Dermis blood vessel endothelial cell (primary cell): ENCODE measurements around the gene THADA. TPM values are rescaled to one million over a fixed set of nuclear protein-coding genes. Genes with fewer than 3 reads are reported as not detected.

Experiments
- DNase-seq: peaks from one replicate; pipeline ENCODE4 v3.0.0; 2010
- total RNA-seq: library from RNA; depleted of rRNA; stranded (reverse); fragments of >200 nt; gene quantifications from 2 replicates; pipeline ENCODE4 v1.2.3, GENCODE V29; 2014

Gene THADA
- total RNA-seq, 1 donor from 2014 or later, result 26.9 TPM

DNA sequence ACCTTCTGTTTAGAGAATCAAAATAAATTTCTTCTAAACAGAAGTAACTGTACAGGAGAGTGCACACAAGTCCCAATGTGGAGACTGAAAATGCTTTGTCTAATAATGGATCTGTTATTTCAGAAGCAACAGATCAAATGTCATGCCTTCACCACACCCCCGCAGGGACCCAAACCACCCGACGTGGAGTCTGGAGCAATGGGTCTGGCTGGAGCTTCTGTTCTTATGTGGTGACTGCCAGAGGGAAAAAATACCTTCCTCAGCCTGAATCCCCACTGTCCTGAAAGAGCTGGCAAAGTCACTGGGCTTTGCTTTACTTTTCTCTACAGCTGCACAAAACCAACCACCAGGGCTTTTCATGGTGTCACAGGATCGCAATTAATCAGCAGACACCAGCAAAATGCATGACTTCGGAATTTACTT is 250.4 kb downstream of the THADA start:
- DNase-seq, result no peak

DNA sequence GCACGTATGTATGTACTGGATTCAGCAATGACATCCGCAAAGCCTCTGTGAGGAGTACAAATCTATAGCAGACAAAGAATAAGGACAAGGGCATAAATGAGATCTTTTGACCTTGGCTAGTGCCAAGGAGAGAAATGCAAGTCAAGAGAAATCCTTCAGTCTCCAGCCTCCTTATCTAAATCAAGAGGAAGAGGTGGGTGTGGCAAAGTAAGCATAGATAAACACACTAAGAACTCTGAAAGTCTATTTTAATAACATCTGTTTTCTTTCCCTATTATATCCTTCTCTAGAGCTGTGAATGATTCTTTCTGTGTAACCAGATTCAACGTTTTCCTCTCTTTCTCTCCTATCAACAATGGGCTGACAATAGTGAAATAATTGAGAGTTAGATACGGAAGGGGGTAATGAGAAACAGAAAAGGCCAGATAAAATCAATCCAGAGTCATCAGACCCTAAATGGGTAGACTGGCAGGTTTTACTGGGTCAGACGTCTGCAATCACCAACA is 250.9 kb downstream of the THADA start:
- DNase-seq, result no peak

DNA sequence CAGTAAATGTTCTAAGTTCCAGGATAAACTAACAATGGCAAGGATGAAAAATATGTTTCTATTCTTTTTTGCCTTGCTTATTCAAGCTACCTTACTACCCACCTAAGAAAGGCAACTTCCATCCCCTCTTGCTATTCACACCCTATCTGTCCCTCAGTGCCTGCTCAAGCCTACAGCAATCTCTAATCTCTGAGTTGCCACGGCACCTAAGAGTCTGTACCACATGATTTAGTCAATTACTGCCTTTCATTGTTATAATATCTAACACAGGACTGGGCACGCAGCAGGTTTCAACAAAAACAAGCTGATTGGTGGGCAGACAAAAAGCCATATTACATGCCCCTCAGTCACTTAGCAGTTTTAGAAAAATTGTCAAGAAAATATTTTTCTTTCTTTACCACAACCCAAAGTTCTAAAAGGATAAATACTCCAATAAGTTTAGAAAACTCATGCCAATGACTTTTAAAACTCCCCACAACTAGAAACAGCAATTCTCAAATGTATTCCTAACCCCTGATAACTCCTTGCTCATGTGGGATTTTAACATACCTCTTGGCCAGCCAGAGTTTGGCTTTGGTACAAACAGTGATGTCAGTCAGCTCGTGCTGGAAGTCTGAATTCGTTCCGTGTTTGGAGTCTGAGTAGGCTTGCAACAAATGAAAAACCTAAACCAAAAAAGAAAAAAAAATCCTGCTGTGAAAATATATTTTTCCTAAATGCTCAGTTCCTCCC is 252.1 kb downstream of the THADA start:
- DNase-seq, result peak; percentile 56

DNA sequence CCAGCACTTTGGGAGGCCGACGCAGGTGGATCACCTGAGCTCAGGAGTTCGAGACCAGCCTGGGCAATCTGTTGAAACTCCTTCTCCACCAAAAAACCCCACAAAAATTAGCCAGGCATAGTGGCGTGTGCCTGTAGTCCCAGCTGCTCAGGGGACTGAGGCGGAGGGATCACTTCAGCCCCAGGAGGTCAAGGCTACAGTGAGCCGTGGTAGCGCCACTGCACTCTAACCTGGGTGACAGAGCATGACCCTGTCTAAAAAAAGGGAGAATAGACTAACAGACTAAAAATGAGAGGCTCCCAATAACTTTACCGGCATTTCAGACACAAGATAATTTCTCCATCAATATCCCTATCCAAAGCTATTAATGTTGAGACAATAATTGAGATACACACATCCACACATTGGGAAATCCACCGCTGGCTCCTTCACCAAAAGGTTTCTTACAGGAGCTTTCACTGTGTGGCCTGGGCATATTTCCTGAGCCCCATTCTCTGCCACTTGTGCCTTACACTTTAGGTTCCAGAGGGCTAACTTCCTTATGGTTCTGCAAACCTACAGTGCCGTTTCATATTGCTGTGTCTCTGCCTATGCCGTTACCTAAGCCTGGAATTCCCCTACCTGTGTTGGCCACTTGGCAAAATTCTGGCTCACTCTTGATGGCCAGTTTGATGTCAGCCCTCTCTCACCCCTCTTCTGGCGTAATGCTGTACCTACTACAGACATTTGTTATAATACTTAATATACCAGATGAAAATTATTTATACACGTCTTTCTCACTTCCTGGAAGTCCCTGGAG is 253.7 kb downstream of the THADA start:
- DNase-seq, result no peak

DNA sequence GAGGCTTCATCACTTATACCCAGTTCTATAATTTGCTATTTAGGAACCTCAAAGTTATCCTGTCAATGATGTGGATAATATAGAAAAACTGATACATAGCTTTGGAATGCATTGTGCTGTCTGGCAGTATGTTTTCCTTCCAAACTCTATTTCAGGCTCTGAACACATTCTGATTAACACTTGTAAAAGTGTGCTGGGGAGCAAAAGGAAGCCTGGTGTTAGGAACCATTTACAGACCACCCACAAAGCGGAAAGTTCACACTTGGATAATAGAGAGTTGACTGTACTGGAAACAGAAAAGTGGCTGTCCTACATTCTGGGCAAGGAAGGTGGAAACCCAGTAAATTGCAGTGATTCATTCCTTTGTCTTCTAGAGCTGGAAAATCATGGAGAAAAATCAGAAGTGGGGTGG is 254.9 kb downstream of the THADA start:
- DNase-seq, result peak; percentile 93

DNA sequence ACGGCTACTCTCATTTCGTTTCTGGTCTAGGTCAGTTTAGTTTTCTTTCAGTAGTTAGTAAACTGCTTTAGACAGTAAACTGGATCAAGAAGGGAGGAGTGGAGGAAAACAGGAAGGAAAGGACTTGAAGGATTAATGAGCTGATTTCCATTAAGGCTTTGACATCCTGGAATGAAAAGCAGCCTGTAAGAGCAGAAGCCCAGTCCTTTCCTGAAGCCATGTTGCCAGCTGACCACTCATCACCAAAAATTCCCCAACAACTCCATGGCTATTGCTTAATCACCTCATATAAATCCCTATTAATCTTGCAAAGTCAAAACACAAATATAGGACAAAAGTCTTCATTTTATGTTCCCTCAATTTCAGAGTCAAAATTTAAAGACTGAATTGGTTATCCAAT is 255.8 kb downstream of the THADA start:
- DNase-seq, result peak; percentile 52

DNA sequence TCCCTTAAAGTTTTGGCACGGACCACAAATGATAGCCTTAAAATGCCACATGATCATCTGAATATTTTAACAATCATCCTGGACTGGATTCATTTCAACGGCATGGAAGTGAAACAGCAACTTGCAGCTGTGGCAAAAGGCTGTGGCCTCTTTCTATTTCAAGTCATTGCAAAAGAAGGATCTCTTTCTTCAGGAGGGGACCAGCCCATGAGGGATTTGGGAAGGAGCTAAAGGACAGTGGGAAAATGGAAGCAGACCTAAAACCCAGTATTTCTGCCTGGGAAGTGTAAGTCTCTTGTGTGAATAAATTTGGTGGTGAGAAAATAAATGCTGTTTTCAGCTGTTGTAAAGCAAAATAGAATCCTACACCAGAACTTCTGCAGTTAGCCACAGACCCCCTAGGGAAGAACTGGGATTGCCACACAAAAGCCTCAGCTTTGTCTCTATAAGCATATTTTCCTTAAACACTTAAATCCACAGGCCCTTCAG is 262.1 kb downstream of the THADA start:
- peak; percentile 38 for DNase-seq

DNA sequence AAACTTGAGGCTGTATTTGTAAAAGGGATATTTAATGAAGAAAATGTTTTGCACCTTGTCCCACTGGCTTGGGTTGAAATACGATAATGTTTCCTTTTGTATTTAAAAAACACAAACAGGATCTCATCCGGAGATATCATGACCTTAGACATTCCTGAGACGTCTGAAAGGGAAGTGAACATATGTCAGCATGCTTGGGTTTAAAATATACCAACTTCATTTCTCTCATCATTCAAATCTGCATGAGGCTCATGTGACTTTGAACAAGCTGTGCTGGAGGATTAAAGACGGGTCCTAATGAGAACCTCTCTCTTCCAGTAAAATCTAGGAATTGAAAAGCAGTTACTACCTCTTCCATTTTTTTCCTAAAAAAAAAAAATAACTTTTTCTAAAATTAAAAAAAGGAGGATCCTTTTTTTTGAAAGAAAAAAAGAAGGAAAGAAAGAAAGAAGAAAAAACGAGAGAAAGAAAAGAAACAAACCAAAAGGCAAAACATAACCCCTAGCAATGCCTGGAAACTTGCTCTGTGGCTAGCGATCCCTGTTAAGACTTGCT is 262.7 kb downstream of the THADA start:
- DNase-seq, result peak; percentile 66

DNA sequence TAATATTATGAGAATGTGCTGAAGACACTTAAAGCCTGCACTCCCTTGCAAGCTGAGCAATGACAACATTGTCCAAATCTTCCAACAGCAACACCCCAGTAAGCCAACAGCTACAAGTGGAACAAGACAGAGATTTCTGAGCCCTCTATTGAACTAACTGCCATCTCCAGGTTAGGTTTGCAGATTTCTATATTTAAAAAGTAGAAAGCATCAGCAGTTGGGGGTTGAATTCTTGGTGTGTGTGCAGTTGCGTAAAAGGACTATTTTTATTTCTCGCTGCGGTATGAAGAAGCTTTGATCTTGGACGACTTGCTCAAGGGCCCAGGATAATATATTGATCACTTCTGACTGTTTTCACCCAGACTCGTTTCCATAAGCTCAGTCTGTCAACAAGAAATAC is 263.2 kb downstream of the THADA start:
- no peak for DNase-seq

DNA sequence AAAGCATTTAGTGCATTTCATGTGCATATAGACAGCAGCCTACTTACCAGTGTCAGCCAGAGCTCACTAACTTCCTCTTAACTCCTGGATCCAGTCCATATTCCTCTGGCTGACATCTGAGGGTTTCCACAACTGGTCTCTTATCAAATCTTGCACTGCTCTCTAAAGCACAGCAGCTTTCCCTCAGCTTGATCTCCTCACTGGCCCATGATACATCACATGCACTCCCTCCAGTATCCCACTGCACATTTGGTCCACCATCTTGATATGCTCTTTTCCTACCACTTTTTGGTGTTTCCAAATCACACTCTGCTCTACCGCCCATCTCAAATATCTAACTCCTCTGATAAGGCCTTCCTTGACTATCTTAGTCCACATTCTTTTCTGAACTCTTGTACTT is 264.4 kb downstream of the THADA start:
- DNase-seq, result peak; percentile 61

DNA sequence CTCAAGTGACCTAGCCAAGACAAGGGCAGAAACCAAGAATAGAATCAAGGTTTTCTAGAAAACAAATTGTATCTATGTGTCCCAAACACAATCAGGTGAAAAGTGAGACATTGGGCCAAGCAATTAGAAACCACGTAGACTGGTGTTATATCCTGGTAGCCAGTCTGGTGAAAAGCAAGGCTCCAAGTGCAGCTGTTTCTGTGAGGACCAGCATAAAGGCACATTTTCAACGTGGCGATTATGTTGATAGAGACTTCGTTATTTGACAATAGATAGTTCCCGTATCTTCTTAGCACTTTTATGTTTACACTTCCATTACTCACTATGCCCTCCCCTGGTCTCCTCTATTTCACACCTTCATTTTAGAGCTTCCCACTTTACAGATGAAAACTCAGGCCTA is 266.2 kb downstream of the THADA start:
- DNase-seq, result no peak

DNA sequence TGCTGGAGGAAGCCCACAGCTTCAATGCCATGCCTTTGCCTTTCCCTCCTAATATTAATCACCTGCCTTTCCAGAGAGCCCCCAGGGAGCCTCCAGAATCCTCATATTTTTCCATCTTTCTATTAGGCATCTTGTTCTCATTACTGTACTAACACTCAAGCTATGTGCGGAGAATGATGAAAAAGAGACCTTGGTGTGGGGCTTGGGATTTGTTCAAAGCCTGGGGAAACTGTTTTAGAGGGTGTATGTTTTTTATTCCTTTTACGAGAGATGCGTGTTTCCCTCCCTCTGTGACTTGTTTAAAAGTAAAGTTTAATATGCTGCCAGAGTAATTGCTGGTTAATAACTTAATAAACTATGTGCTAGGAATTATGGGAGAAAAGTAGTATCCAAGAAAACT is 267.0 kb downstream of the THADA start:
- no peak for DNase-seq

DNA sequence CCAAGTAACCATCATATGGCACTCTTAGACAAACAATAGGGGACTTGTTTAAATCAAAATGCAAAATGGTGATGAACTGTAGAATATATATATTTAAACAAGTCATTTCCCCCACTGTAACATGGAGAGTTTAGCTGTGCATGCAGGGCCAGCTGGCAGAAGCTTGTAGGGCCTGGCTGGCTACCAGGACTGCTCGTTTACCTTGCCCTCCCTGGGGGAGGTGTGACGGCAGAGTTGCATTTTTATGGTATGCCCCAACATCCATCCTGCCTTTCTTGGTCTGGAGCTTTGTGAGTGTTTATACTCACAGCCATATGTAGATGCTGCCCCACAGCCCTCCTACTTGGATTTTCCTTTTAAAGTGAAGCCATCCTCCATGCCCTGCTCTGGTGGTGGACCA is 267.7 kb downstream of the THADA start:
- DNase-seq, result no peak

DNA sequence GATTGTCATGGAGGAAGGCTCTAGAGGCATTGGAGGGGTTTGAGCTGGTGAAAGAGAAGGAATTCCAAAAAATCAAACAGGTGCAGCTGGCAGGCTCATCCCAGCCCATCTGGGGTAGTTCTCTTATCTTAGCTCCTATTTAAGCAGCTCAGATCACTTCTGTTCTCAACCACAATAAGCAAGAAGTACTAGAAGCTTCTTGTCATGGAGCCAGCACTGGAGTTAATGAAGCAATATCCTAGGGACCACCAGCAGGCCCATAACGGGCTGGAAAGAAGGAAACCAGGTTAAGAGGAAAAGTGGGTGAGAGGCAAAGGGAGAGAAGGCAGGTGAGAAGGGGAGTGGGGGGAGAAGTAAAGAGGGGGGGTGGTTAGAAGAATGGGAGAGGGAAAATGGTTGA is 268.7 kb downstream of the THADA start:
- no peak for DNase-seq

DNA sequence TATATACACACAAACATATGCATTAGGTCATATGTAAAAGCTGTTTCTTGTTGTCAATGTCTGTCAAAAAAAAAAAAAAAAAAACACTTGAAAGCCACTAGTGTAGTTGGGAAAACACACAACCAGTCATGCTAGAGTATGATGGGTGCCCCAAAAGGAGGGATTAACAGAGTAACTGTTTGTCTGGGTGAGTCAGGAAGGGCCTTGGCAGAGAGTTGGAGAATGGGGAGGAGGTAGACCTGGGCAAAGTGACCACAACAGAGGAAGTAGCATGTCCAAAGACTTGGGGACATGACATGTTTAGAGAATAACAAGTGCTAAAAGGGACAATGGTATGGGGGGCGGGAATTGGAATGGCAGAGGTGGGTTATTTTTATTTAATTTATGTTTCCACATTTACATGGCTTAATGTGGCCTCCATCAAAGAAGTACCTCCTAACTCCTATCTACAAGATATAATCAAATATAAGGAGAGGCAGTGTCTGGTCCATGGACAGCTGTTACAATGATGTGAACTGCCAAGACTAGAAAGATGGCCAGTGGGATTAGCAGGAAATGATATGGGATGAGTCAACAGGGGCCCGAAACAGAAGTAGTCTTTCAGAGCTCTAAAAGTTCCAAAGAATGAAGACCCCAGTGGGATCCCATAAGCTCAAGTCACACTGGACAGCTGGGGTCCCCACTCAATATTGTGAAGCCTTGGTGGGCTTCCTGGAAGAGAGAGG is 269.6 kb downstream of the THADA start:
- no peak for DNase-seq

DNA sequence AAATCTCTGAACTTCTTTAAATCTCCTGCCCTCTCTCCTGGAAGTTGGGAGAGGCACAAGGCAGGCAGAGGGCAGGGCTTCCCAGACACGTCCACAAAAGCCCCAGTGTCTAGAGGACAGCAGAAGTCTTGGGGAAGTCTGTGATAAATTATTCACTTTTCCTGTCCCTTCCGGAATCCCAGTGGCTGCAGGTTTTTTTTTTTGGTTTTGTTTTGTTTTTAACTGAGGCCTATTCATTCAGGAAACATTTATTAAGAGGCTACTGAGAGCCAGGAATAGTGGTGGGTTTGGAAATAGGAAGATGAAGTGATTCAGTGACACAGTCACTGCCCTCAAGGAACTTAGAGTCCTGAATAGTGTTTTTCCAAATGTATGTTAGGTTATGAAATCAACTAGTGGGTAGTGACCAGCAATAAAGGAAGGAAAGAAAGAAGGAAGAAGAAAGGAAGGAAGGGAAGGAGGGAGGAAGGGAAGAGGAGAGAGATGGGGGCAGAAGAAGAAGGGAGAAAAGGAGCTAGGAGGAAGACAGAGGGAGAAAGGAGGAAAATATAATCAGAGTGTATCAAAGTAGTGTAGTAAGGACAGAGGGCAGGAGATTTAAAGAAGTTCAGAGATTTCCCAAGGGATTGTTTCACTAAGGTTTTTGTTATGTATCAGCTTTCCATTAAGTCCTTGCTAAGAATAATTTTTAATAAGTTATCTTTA is 270.6 kb downstream of the THADA start:
- peak; percentile 66 for DNase-seq

DNA sequence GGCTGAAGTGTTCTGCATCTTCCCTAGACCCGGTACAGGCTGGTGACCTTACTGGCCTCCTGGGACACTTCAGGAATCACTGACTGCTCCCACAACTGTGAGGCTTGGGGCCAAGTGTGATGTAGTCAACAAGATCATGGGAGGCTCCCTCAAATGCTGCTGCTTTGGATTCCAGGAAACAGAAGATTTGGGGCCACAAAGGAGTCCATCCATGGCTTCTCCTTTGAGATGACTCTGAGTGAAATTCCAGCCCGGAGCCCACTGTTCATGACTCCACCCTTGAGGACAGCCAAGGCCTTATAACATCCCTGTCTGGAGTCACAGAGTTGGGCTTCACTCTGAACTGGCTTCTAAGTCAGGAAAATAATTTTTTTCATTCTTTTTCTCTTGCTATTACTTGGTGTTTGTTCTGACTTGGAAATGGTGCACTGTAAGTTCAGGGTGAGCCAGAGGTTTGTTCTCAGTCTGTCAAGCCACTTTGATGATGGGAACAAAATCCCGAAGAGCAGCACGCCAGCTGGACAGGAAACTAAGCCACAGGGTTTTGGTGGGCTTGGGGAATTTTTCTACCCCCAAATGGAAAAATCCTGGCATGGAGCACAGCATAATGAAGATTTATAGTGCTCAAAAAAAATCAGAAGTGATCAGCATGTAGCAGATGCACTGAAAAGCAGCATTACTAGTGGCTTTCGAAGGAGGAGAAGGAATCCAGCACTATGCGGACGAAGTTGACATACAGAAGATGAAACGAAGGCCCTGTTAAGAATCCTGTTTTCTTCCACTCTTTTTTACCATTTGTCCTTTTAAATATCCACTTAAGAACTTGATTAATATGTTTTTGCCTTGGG is 271.4 kb downstream of the THADA start:
- no peak for DNase-seq

DNA sequence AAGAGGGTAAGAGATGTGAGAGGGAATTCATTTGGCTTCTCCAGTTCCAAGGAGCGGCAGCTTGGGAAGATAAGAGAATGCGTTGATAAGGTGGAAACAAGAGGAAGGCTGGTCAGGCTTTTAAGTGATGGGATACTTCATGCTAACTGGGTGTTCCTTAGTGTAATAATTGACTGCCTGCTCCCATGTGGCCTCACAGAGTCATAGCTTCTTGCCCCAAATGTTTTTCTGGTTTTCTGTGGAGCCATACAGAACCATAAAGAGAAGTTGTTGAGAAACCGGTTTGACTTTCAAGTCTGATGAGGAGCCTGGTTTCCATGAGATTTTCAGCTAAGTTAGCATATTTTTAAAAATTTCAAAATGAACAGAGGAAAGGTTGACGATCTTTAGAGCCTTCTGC is 272.0 kb downstream of the THADA start:
- no peak for DNase-seq

DNA sequence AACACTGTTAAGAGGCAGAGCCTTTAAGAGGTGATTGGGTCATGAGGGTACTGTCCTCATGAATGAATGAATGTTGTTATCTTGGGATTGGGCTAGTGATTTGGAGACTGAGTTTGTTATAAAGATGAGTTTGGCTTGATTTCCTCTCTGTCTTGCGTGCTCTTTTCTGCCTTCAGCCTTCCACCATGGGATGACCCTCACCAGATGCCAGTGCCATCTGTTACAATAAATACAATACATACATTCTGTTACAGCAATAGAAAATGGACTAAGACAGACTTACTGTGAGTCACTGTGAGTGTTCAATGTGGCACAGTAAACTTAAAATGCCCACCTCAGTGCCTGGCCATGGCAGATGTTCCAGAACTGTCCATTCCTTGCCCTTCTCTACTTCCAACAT is 274.4 kb downstream of the THADA start:
- DNase-seq, result no peak

DNA sequence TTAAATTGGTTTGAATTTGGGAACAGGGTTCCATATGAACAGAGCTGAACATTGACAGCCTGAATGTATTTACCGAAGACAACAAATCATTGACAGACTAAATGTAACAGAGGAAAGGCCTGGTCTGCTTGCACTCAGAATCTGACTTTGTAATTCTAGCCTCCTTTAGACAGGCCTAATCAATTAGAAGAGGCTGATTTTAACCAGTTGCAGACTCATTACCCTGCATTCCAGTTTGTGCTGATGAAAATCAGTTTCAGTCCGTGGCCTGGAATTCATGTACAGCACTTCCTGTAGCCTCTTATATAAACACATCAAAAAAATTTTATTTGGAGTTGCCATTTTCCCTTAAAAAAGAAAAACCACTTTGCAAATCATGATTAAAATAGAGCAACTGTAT is 276.3 kb downstream of the THADA start:
- DNase-seq, result no peak

DNA sequence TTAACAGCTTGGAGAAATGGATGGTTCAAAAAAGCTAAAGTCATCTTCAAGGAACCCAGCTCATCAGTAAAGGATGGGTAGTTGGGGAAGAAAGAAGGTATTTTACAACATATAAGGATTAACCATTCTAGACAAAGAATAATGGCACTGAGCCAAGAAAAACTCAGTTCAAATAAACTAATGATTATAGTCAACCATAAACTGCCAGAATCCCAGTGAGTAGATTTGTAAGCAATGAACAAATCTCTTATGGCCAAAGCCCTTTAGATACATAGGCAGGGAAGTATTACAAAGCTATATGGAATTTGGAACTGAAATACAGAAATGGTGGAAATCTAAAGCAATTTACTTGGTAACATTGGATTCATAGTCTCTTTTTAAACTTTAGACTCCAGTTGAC is 277.0 kb downstream of the THADA start:
- DNase-seq, result peak; percentile 58
